T-cell (primary cell): ENCODE results near the gene XXYLT1. TPM values are rescaled to one million over a fixed set of nuclear protein-coding genes. Genes with fewer than 3 reads are reported as not detected.

ENCODE experiments used
- ATAC-seq, 4 experiments: fragments of 200-7000 bp in 3 of 4; fragments of 150-1000 bp in 1 of 4; cut with Tn5 transposase; replicated peaks in 1 of 4; 1 replicate in 3 of 4; 2 replicates in 1 of 4; pipeline ENCODE4 v1.10.0; 2021; ENCODE audit warnings: moderate library complexity in 3 of 4, mild to moderate bottlenecking in 2 of 4, moderate number of reproducible peaks in 1 of 4
- CTCF ChIA-PET, 2 donors: fragments of 300-600 bp; sonication (Branson Sonifier 250); formaldehyde crosslinking; loops; one replicate each; lab custom pipeline; 2022; ENCODE audit warnings: antibody characterized with exemption in 2 of 2; lab: Charles Lee
- POLR2A ChIA-PET, 2 donors: fragments of 300-600 bp; sonication (Branson Sonifier 250); formaldehyde crosslinking; loops; one replicate each; lab custom pipeline; 2022; ENCODE audit warnings: antibody characterized with exemption in 2 of 2; lab: Charles Lee
- DNase-seq, 35 experiments: peaks; one replicate each; pipeline versions ENCODE4 v3.0.0 to v3.0.0-alpha.2; 2013 to 2023
- H3K27ac ChIP-seq: one replicate; pipeline ENCODE4 v1.5.1; 2013; ENCODE audit warnings: low read length
- H3K27me3 ChIP-seq, 2 experiments: replicated peaks in 1 of 2; 1 replicate in 1 of 2; 2 replicates in 1 of 2; pipeline versions ENCODE4 v1.6.1 to v1.7.0; 2013; ENCODE audit warnings: low read length in 1 of 2, mixed read lengths in 1 of 2; ENCODE audit not compliant: control insufficient read depth in 2 of 2, insufficient read depth in 2 of 2; ENCODE audit errors: extremely low read depth in 1 of 2
- H3K36me3 ChIP-seq, 2 donors: 1 replicate in 1 of 2; 2 replicates in 1 of 2; pipeline versions ENCODE4 v1.6.1 to v1.7.0; 2013; ENCODE audit warnings: low read length in 1 of 2; ENCODE audit not compliant: control insufficient read depth in 2 of 2, insufficient read depth in 1 of 2; ENCODE audit errors: extremely low read depth in 1 of 2
- H3K4me1 ChIP-seq, 2 experiments: 1 replicate in 1 of 2; 2 replicates in 1 of 2; pipeline versions ENCODE4 v1.6.1 to v1.7.0; 2013; ENCODE audit warnings: low read length in 2 of 2, mixed read lengths in 1 of 2; ENCODE audit not compliant: insufficient read depth in 2 of 2, control insufficient read depth in 1 of 2; ENCODE audit errors: extremely low read depth in 1 of 2
- H3K4me3 ChIP-seq, 2 donors: 1 replicate in 1 of 2; 2 replicates in 1 of 2; pipeline versions ENCODE4 v1.5.1 to v1.7.0; 2013; ENCODE audit warnings: mild to moderate bottlenecking in 2 of 2, low read length in 1 of 2, moderate library complexity in 1 of 2; ENCODE audit not compliant: control insufficient read depth in 1 of 2; ENCODE audit errors: extremely low read depth in 1 of 2
- H3K9me3 ChIP-seq: 2 replicates; pipeline ENCODE4 v1.7.0; 2013
- H3K27ac Mint-ChIP-seq, 2 donors: one replicate each; pipeline ENCODE4 v1.8.0; 2020 to 2021; ENCODE audit warnings: mild to moderate bottlenecking in 2 of 2, mixed read lengths in 2 of 2
- H3K27me3 Mint-ChIP-seq, 2 donors: one replicate each; pipeline ENCODE4 v1.8.0; 2021 to 2022; ENCODE audit warnings: mixed read lengths in 2 of 2
- H3K36me3 Mint-ChIP-seq: one replicate; pipeline ENCODE4 v1.8.0; 2021; ENCODE audit warnings: mixed read lengths
- H3K4me1 Mint-ChIP-seq, 3 donors: one replicate each; pipeline ENCODE4 v1.8.0; 2020 to 2022; ENCODE audit warnings: mixed read lengths in 3 of 3, mild to moderate bottlenecking in 1 of 3
- H3K4me3 Mint-ChIP-seq, 3 donors: one replicate each; pipeline ENCODE4 v1.8.0; 2020 to 2022; ENCODE audit warnings: mild to moderate bottlenecking in 3 of 3, mixed read lengths in 3 of 3, moderate library complexity in 3 of 3
- H3K9me3 Mint-ChIP-seq, 3 donors: one replicate each; pipeline ENCODE4 v1.8.0; 2020 to 2022; ENCODE audit warnings: mixed read lengths in 3 of 3
- WGBS: methylation state at CpG from one replicate; pipeline ENCODE4 v1.1.5; 2013; ENCODE audit warnings: missing lambda C conversion rate; ENCODE audit not compliant: insufficient coverage; 5-methylcytosine and 5-hydroxymethylcytosine counted together
- total RNA-seq, 35 experiments: library from RNA in 6 of 35; stranded (reverse) in 6 of 35; fragments of 120-200 nt in 1 of 35; gene quantifications; one replicate each; pipeline versions ENCODE4 v1.2.1 to v1.2.4 and lab custom pipeline; 2013 to 2026

XXYLT1 gene
- total RNA-seq, 5 donors from 2014 or later (not counting 1 experiment from before 2014, with no cell fraction given): 4.6 to 9.1 (median 5.7) TPM

DNA sequence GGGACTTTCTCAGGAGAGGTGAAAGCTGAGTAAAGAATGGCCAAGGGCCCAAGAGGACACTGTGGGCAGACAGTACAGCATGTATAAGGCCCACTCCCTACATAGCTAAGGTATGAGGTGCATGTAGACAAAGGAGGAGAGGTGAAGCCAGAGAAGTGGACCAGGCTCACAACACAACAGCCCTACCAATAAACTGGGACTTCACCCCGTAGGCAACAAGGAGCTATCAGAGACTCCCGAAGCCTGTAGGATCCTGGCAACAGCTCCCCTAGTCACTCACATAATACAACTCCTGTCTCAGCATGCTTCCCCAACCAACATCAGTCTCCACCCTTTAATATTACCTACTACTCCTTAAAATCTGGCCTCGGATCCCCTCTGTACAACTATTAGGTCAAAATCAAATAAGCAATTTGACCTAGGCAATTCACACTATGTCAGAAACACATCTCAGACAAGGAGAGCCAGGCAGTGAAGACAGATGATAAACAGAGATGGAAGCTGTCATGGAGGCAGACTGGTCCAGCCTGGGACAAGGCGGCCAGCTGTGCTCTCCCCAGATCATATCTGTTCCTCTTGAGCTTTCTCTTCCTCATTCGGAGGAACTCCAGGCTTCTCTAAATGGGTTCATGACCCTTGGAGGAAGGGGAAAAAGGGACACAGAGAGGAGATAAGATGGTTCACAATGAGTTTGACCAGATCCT is 1.4 kb downstream of the XXYLT1 start:
- peak overlapping the region; percentile 78 to 82 (median 80) for H3K4me3 Mint-ChIP-seq
- no peaks in the 10 kb centered on the region for H3K27me3 ChIP-seq
- H3K36me3 Mint-ChIP-seq: peaks cover 14% of the 10 kb centered on the region
- H3K27ac ChIP-seq: no peak overlapping the region
- H3K36me3 ChIP-seq: peaks cover 6 to 13% of the 10 kb centered on the region in 2 donors
- ATAC-seq (no peak), DNase-seq (no peak)
- WGBS: 80% methylated on average over 1 of the region's 5 CpGs
- peaks cover 23 to 32% (median 28%) of the 10 kb centered on the region in 3 donors for H3K4me1 Mint-ChIP-seq
- H3K9me3 ChIP-seq: no peaks in the 10 kb centered on the region
- CTCF ChIA-PET: interaction anchor here (0.6 to 2.9 kb wide), 6 partner anchors 7 to 598 kb away, joined by 4 to 15 read pairs (median 8); partner anchors contain the start of genes LSG1 (in 1 of the 2) and PPP1R2 (in 1 of the 2)
- H3K9me3 Mint-ChIP-seq: no peaks in the 10 kb centered on the region
- POLR2A ChIA-PET: interaction anchor here in 1 of 2 donors (0.6 to 0.7 kb wide), 2 partner anchors 35 to 130 kb away, joined by 4 read pairs; no protein-coding TSS in a partner anchor
- peaks cover 13 to 20% of the 10 kb centered on the region in 2 experiments for H3K4me1 ChIP-seq
- H3K27me3 Mint-ChIP-seq: no peaks in the 10 kb centered on the region
- peak overlapping the region; percentile 49 to 89 for H3K4me3 ChIP-seq
- peak overlapping the region in 1 of 2 donors; percentile 79 for H3K27ac Mint-ChIP-seq

DNA sequence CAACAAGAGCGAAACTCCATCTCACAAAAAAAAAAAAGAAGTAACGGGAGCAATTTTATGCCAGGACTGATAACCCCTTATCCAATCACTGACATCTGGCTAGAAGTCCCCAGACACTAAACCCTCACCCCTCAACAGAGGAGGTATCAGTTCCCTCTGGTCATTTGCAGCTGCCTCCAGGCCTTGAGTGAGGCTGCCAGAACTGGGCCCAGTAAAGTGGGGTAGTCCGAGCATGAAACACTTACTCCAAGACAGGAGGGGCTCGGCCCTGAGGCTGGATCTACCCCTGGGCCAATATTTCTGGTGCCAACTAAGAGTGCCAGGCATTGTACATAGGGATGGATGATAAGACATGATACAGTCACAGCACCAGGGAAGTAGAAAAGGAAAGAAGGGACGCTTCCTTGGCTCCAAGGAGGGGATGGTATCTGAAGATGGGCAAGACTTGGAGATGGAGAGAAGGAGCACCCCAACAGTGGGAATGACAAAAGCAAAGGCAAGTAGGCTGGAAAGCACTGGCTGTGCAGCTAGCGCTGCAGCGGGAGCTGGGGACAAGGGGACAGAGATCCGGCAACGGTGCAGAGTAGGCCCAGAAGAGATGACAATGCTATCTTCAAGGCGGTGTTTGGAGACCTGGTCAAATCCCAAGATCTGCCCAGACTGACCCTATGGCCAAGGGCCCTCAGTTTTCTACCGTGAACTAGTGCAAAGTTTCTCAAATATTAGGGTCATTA is 2.2 kb downstream of the XXYLT1 start:
- DNase-seq: no peak
- no peak overlapping the region for H3K27ac Mint-ChIP-seq
- H3K36me3 Mint-ChIP-seq: peaks cover 14% of the 10 kb centered on the region
- peak overlapping the region; percentile 25 to 82 (median 45) for H3K4me3 Mint-ChIP-seq
- Histone ChIP-seq H3K27me3 (no peaks in the 10 kb centered on the region), H3K4me1 (peaks cover 13 to 20% of the 10 kb centered on the region in 2 experiments), H3K27ac (no peak overlapping the region), H3K36me3 (peaks cover 6 to 13% of the 10 kb centered on the region in 2 donors), H3K9me3 (no peaks in the 10 kb centered on the region), H3K4me3 (no peak overlapping the region)
- ChIA-PET POLR2A (interaction anchor here in 1 of 2 donors (0.6 to 0.7 kb wide), 2 partner anchors 36 to 130 kb away, joined by 4 read pairs; no protein-coding TSS in a partner anchor), CTCF (interaction anchor here in 1 of 2 donors (1.3 kb wide), 1 partner anchor 10 kb away, joined by 4 read pairs; no protein-coding TSS in a partner anchor)
- ATAC-seq: no peak
- H3K4me1 Mint-ChIP-seq: peaks cover 23 to 32% (median 31%) of the 10 kb centered on the region in 3 donors
- H3K9me3 Mint-ChIP-seq: no peaks in the 10 kb centered on the region
- no peaks in the 10 kb centered on the region for H3K27me3 Mint-ChIP-seq
- 96% methylated on average over 10 of the region's 11 CpGs for WGBS

DNA sequence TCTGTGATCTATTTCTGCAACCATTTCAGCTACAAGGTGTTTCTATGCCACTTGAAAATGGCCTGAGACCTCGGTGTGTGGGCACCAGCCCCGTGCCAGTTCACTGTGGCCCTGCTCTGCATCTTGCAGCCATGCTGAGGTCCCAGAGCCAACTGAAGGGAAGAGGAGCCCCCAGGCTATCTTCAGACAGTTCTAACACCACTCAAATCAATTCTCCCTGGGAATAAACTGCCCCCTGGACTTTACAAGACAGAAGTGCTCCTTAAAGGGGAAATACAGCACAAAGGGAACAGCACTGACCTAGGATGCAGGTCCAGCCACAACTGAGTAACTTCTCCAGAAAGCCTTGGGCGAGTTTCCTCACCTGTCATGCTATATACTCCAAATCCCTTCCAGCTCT is 3.9 kb downstream of the XXYLT1 start:
- POLR2A ChIA-PET: no interaction called here
- CTCF ChIA-PET: interaction anchor here in 1 of 2 donors (0.6 kb wide), 2 partner anchors 270 to 1021 kb away, joined by 3 read pairs; partner anchors contain the start of gene PCYT1A
- Mint-ChIP-seq H3K27me3 (no peaks in the 10 kb centered on the region), H3K4me3 (no peak overlapping the region), H3K9me3 (no peaks in the 10 kb centered on the region), H3K4me1 (peaks cover 21 to 34% (median 29%) of the 10 kb centered on the region in 3 donors), H3K27ac (no peak overlapping the region), H3K36me3 (peaks cover 14% of the 10 kb centered on the region)
- Histone ChIP-seq H3K27me3 (no peaks in the 10 kb centered on the region), H3K4me3 (no peak overlapping the region), H3K9me3 (no peaks in the 10 kb centered on the region), H3K27ac (no peak overlapping the region), H3K36me3 (peaks cover 6 to 13% of the 10 kb centered on the region in 2 donors), H3K4me1 (peaks cover 12 to 20% of the 10 kb centered on the region in 2 experiments)
- 80% methylated on average over 3 of the region's 3 CpGs for WGBS
- DNase-seq (no peak), ATAC-seq (no peak)

DNA sequence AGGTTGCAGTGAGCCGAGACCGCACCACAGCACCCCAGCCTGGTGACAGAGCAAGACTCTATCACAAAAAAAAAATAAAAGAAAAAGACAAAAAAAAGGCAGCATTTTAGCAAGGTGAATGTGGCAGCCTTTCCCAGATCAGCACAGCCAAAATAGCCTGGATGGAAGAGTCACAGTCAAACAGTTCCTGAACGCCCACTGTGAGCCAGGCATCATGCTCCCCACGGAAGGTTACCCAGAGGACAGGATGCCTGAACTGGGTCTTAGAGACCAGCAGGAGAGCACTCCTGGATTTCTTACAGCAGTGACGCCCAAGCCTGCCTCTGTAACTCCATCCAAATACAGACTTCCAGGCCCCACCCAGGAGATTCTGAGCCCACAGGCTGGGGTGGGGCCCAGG is 4.5 kb downstream of the XXYLT1 start:
- Mint-ChIP-seq H3K27ac (no peak overlapping the region), H3K36me3 (peaks cover 14% of the 10 kb centered on the region), H3K4me3 (no peak overlapping the region), H3K4me1 (peaks cover 18 to 28% (median 24%) of the 10 kb centered on the region in 3 donors), H3K27me3 (no peaks in the 10 kb centered on the region), H3K9me3 (no peaks in the 10 kb centered on the region)
- DNase-seq (no peak), ATAC-seq (no peak)
- Histone ChIP-seq H3K27ac (no peak overlapping the region), H3K4me3 (no peak overlapping the region), H3K4me1 (peaks cover 8 to 15% of the 10 kb centered on the region in 2 experiments), H3K9me3 (no peaks in the 10 kb centered on the region), H3K27me3 (no peaks in the 10 kb centered on the region), H3K36me3 (peaks cover 6 to 13% of the 10 kb centered on the region in 2 donors)
- 100% methylated on average over 4 of the region's 5 CpGs for WGBS
- ChIA-PET CTCF (interaction anchor here in 1 of 2 donors (0.6 kb wide), 2 partner anchors 271 to 1021 kb away, joined by 3 read pairs; partner anchors contain the start of gene PCYT1A), POLR2A (no interaction called here)

DNA sequence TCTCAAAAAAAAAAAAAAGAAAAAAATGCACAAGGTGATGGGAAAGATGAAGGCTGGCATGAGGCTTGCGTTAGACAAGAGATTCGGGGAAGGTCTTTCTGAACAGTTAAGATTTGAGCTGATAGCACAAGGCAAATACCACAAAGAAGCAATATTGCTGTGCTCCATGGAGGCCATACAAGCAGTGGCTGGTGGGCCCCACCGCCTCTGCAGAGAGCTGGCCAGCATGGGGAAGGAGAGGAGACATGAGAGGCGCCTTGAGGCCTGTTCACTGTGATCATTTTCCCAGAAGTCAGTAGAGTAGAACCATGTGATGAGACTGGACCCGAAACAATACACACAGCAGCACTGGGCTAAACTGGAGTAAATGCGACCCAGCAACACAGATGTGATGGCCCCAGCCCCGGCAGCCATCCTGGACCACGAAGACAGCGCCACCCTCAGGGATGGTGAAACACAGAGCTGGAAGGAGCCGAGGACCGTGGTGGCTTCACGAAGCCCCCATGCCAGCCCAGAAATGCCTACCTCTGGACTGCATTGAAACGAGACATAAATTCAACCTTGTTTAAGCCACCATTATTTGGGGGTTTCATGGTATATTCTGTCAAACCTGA is 5.5 kb downstream of the XXYLT1 start:
- Histone ChIP-seq H3K4me1 (peaks cover 10 to 23% of the 10 kb centered on the region in 2 experiments), H3K27ac (no peak overlapping the region), H3K36me3 (peaks cover 6 to 13% of the 10 kb centered on the region in 2 donors), H3K27me3 (no peaks in the 10 kb centered on the region), H3K4me3 (no peak overlapping the region), H3K9me3 (no peaks in the 10 kb centered on the region)
- Mint-ChIP-seq H3K4me1 (peaks cover 27 to 35% (median 31%) of the 10 kb centered on the region in 3 donors), H3K4me3 (no peak overlapping the region), H3K36me3 (peaks cover 14% of the 10 kb centered on the region), H3K27me3 (no peaks in the 10 kb centered on the region), H3K27ac (no peak overlapping the region), H3K9me3 (no peaks in the 10 kb centered on the region)
- no peak for ATAC-seq
- ChIA-PET POLR2A (interaction anchor here (0.6 to 0.7 kb wide), 2 partner anchors 277 to 625 kb away, joined by 5 to 6 read pairs; no protein-coding TSS in a partner anchor), CTCF (no interaction called here)
- WGBS: 93% methylated on average over 10 of the region's 13 CpGs
- DNase-seq: no peak
